H1 (cell line): Measurements from ENCODE around the gene ING4. TPM values are rescaled to one million over a fixed set of nuclear protein-coding genes. Genes with fewer than 3 reads are reported as not detected.

Source experiments
- CTCF ChIA-PET: fragments of 300-600 bp; sonication (Branson Sonifier 250); formaldehyde crosslinking; loops from one replicate; lab custom pipeline; 2021; ENCODE audit not compliant: partially characterized antibody; lab: Charles Lee
- POLR2A ChIA-PET: fragments of 300-600 bp; sonication (Branson Sonifier 250); formaldehyde crosslinking; loops from one replicate; lab custom pipeline; 2021; ENCODE audit warnings: inconsistent platforms; ENCODE audit not compliant: partially characterized antibody; lab: Charles Lee
- DNase-seq, 2 experiments: peaks; one replicate each; pipeline versions ENCODE4 v3.0.0 to v3.0.0-alpha.2; 2010 to 2022; ENCODE audit warnings: low spot score in 2 of 2, low read depth in 1 of 2, mixed read lengths in 1 of 2
- FAIRE-seq: peaks from 2 replicates; lab custom pipeline; 2011; peaks lifted over from hg19 to GRCh38; lab: Jason Lieb, UNC
- H2AFZ ChIP-seq: 2 replicates; pipeline ENCODE4 v1.8.1; 2012; ENCODE audit warnings: low read length, inconsistent platforms
- H2AK5ac ChIP-seq: 2 replicates; pipeline ENCODE4 v1.6.1; 2013; ENCODE audit warnings: low read depth, low read length
- H2BK120ac ChIP-seq: replicated peaks from 2 replicates; pipeline ENCODE3; 2013; ENCODE audit warnings: low read depth, low read length, inconsistent platforms
- H2BK12ac ChIP-seq: 2 replicates; pipeline ENCODE4 v1.6.1; 2013; ENCODE audit warnings: low read depth, low read length
- H2BK15ac ChIP-seq: 2 replicates; pipeline ENCODE4 v1.6.1; 2013; ENCODE audit warnings: low read length
- H2BK20ac ChIP-seq: 2 replicates; pipeline ENCODE4 v1.6.1; 2013; ENCODE audit warnings: low read length
- H2BK5ac ChIP-seq: 2 replicates; pipeline ENCODE4 v1.6.1; 2013; ENCODE audit warnings: low read depth, low read length
- H3K14ac ChIP-seq: 2 replicates; pipeline ENCODE4 v1.6.1; 2013; ENCODE audit warnings: inconsistent platforms; ENCODE audit not compliant: insufficient read length
- H3K18ac ChIP-seq: 2 replicates; pipeline ENCODE4 v1.6.1; 2013; ENCODE audit warnings: low read length; ENCODE audit errors: extremely low read depth
- H3K23ac ChIP-seq: 2 replicates; pipeline ENCODE4 v1.6.1; 2013; ENCODE audit warnings: inconsistent platforms; ENCODE audit not compliant: insufficient read length
- H3K23me2 ChIP-seq: 2 replicates; pipeline ENCODE4 v1.6.1; 2013; ENCODE audit warnings: low read depth, low read length
- H3K27ac ChIP-seq: 2 replicates; pipeline ENCODE4 v1.6.1; 2011; ENCODE audit warnings: low read depth, low read length, inconsistent platforms
- H3K27me3 ChIP-seq, 4 experiments: replicated peaks in 1 of 4; 1 replicate in 1 of 4; 2 replicates in 3 of 4; pipeline versions ENCODE4 v1.6.1 to v1.8.1; 2011 to 2013; ENCODE audit warnings: low read length in 3 of 4, mild to moderate bottlenecking in 3 of 4, inconsistent platforms in 2 of 4, mixed read lengths in 2 of 4, moderate library complexity in 1 of 4; ENCODE audit not compliant: control insufficient read depth in 3 of 4, insufficient read depth in 3 of 4; ENCODE audit errors: extremely low read depth in 1 of 4
- H3K36me3 ChIP-seq, 4 experiments: 2 replicates each; pipeline versions ENCODE4 v1.6.1 to v1.8.1; 2011 to 2013; ENCODE audit warnings: mild to moderate bottlenecking in 4 of 4, low read length in 3 of 4, moderate library complexity in 2 of 4, control low read depth in 1 of 4, inconsistent platforms in 1 of 4; ENCODE audit not compliant: insufficient read depth in 4 of 4, control insufficient read depth in 2 of 4
- H3K4ac ChIP-seq: replicated peaks from 2 replicates; pipeline ENCODE3; 2013; ENCODE audit warnings: low read length, low read depth, mixed read lengths, inconsistent platforms; ENCODE audit not compliant: insufficient read length
- H3K4me1 ChIP-seq, 4 experiments: replicated peaks in 1 of 4; 1 replicate in 1 of 4; 2 replicates in 3 of 4; pipeline versions ENCODE4 v1.6.1 to v1.8.1; 2011 to 2013; ENCODE audit warnings: low read length in 3 of 4, inconsistent platforms in 2 of 4, mixed read lengths in 1 of 4; ENCODE audit not compliant: insufficient read depth in 4 of 4, control insufficient read depth in 3 of 4
- H3K4me2 ChIP-seq, 2 experiments: 2 replicates each; pipeline versions ENCODE4 v1.6.1 to v1.8.1; 2011 to 2013; ENCODE audit warnings: low read depth in 2 of 2, low read length in 2 of 2, control low read depth in 1 of 2, inconsistent platforms in 1 of 2, mild to moderate bottlenecking in 1 of 2; ENCODE audit not compliant: insufficient read depth in 1 of 2
- H3K4me3 ChIP-seq, 4 experiments: fragments of 200-600, 300-600 bp in 1 of 4; sonication (generic), shearing (Covaris generic), sonication (Bioruptor Twin) in 1 of 4; 2 replicates each; pipeline versions ENCODE4 v1.5.1 to v1.8.1; 2011 to 2016; ENCODE audit warnings: low read length in 4 of 4, low read depth in 3 of 4, control low read depth in 2 of 4, inconsistent platforms in 2 of 4, mild to moderate bottlenecking in 2 of 4, mixed read lengths in 1 of 4, moderate library complexity in 1 of 4; ENCODE audit not compliant: insufficient read depth in 2 of 4; ENCODE audit errors: extremely low read depth in 1 of 4
- H3K56ac ChIP-seq: replicated peaks from 2 replicates; pipeline ENCODE3; 2013; ENCODE audit warnings: low read depth, mild to moderate bottlenecking, mixed read lengths, low read length, inconsistent platforms; ENCODE audit not compliant: insufficient read length
- H3K79me1 ChIP-seq: 2 replicates; pipeline ENCODE4 v1.6.1; 2013; ENCODE audit warnings: low read depth, low read length, control low read depth
- H3K79me2 ChIP-seq, 2 experiments: 2 replicates each; pipeline versions ENCODE4 v1.6.1 to v1.8.1; 2012 to 2013; ENCODE audit warnings: low read length in 2 of 2, mild to moderate bottlenecking in 2 of 2, inconsistent platforms in 1 of 2; ENCODE audit not compliant: insufficient read depth in 2 of 2, control insufficient read depth in 1 of 2
- H3K9ac ChIP-seq, 4 experiments: replicated peaks in 1 of 4; 1 replicate in 1 of 4; 2 replicates in 3 of 4; pipeline versions ENCODE4 v1.6.1 to v1.8.1; 2011 to 2013; ENCODE audit warnings: low read depth in 3 of 4, low read length in 3 of 4, control low read depth in 2 of 4, mild to moderate bottlenecking in 2 of 4, moderate library complexity in 2 of 4, inconsistent platforms in 1 of 4; ENCODE audit errors: extremely low read depth in 1 of 4
- H3K9me3 ChIP-seq, 2 experiments: 2 replicates each; pipeline versions ENCODE4 v1.6.1 to v1.8.1; 2012 to 2013; ENCODE audit warnings: mild to moderate bottlenecking in 2 of 2, moderate library complexity in 2 of 2, control low read depth in 1 of 2, inconsistent platforms in 1 of 2, low read depth in 1 of 2, low read length in 1 of 2, mixed read lengths in 1 of 2; ENCODE audit not compliant: insufficient read depth in 2 of 2
- H4K20me1 ChIP-seq, 2 experiments: replicated peaks in 1 of 2; 2 replicates each; pipeline versions ENCODE3 to v1.8.1; 2011 to 2013; ENCODE audit warnings: inconsistent platforms in 2 of 2, low read length in 2 of 2, mild to moderate bottlenecking in 1 of 2; ENCODE audit not compliant: insufficient read depth in 2 of 2, control insufficient read depth in 1 of 2
- H4K5ac ChIP-seq: 2 replicates; pipeline ENCODE4 v1.6.1; 2013; ENCODE audit warnings: low read length, low read depth, mixed read lengths, inconsistent platforms; ENCODE audit not compliant: insufficient read length
- H4K8ac ChIP-seq: 2 replicates; pipeline ENCODE4 v1.8.0; 2013; ENCODE audit warnings: mild to moderate bottlenecking, moderate library complexity, low read length, inconsistent platforms; ENCODE audit not compliant: insufficient read depth; ENCODE audit errors: extremely low read depth
- H4K91ac ChIP-seq: replicated peaks from 2 replicates; pipeline ENCODE3; 2013; ENCODE audit warnings: low read length, mixed read lengths, inconsistent platforms; ENCODE audit not compliant: insufficient read length
- ASH2L ChIP-seq: fragments of 200-600, 300-600 bp; sonication (generic); IDR thresholded peaks from one replicate; pipeline ENCODE4 v1.7.1; 2017; ENCODE audit warnings: low read length
- ATF3 ChIP-seq: IDR thresholded peaks from 2 replicates; pipeline ENCODE4 v1.6.1; 2011; ENCODE audit warnings: low read depth, mild to moderate bottlenecking, low read length; ENCODE audit not compliant: insufficient read depth
- BRCA1 ChIP-seq: IDR thresholded peaks from 2 replicates; pipeline ENCODE4 v1.6.1; 2012; ENCODE audit warnings: low read depth, low read length, improper control_type of control experiment
- CHD1 ChIP-seq: IDR thresholded peaks from 2 replicates; pipeline ENCODE4 v1.6.1; 2012; ENCODE audit warnings: low read depth, low read length, improper control_type of control experiment
- CHD2 ChIP-seq: IDR thresholded peaks from 2 replicates; pipeline ENCODE4 v1.6.1; 2012; ENCODE audit warnings: low read length, improper control_type of control experiment
- CREB1 ChIP-seq: IDR thresholded peaks from 2 replicates; pipeline ENCODE4 v1.6.1; 2012; ENCODE audit warnings: inconsistent platforms
- GABPA ChIP-seq: IDR thresholded peaks from 2 replicates; pipeline ENCODE4 v1.6.1; 2011; ENCODE audit warnings: mild to moderate bottlenecking, low read length, moderate library complexity, borderline replicate concordance; ENCODE audit not compliant: insufficient read depth
- JUN ChIP-seq: IDR thresholded peaks from 2 replicates; pipeline ENCODE4 v1.6.1; 2011; ENCODE audit warnings: low read depth, mild to moderate bottlenecking, improper control_type of control experiment, low read length
- NANOG ChIP-seq: IDR thresholded peaks from 2 replicates; pipeline ENCODE4 v1.6.1; 2011; ENCODE audit warnings: low read length, low read depth, mild to moderate bottlenecking, inconsistent platforms; ENCODE audit not compliant: insufficient read depth, poor library complexity, severe bottlenecking
- RBBP5 ChIP-seq: IDR thresholded peaks from 2 replicates; pipeline ENCODE4 v1.7.1; 2012; ENCODE audit warnings: low read depth, mild to moderate bottlenecking, inconsistent platforms, low read length, moderate library complexity, borderline replicate concordance
- SIRT6 ChIP-seq: IDR thresholded peaks from one replicate; pipeline ENCODE4 v1.7.1; 2012; ENCODE audit warnings: low read length, inconsistent platforms
- TAF1 ChIP-seq: IDR thresholded peaks from 2 replicates; pipeline ENCODE4 v1.6.1; 2011; ENCODE audit warnings: mild to moderate bottlenecking, low read depth, low read length
- ZNF274 ChIP-seq: IDR thresholded peaks from 2 replicates; pipeline ENCODE4 v1.7.0; 2012; ENCODE audit warnings: low read length, borderline replicate concordance; ENCODE audit errors: extremely low read depth
- WGBS, 2 experiments: shearing (Covaris generic) in 1 of 2; methylation state at CpG; one replicate each; pipeline versions ENCODE4 v1.1.6 to v1.1.7; 2013 to 2015; ENCODE audit warnings: low lambda C conversion rate in 2 of 2, mixed read lengths in 2 of 2, inconsistent platforms in 1 of 2, low coverage in 1 of 2, missing lambda C conversion rate in 1 of 2; ENCODE audit not compliant: insufficient replicate concordance in 2 of 2, insufficient coverage in 1 of 2, insufficient read length in 1 of 2; ENCODE audit errors: extremely low coverage in 1 of 2, missing lambda C conversion rate in 1 of 2; 5-methylcytosine and 5-hydroxymethylcytosine counted together
- polyA plus RNA-seq, 7 experiments: library from polyadenylated mRNA; depleted of rRNA in 3 of 7; stranded (reverse) in 5 of 7; unstranded in 2 of 7; fragments of >200 nt in 5 of 7; fragments of 200-250 nt in 2 of 7; gene quantifications; 1 replicate in 5 of 7; 2 replicates in 1 of 7; 4 replicates in 1 of 7; pipeline versions ENCODE4 v1.2.1 to v1.2.3, GENCODE V29; 2011 to 2013; ENCODE audit warnings: missing spikeins in 2 of 7, mixed read lengths in 2 of 7
- total RNA-seq: library from RNA; stranded (reverse); fragmentation: NEBNext Ultra II Directional; extraction: Animal tissue kit (Norgen Biotek cat#: 25700); gene quantifications from 2 replicates; pipeline ENCODE4 v1.2.1, GENCODE V29; 2021

Gene ING4
- total and polyA plus RNA-seq, 2 of the 8 experiments (the other 6 are each of a cell fraction or from before 2014, with no cell fraction given): 22.9 to 28.6 TPM

GRCh38 chr12:6653987-6654386 lies 8.9 kb downstream of the ING4 start:
- Histone ChIP-seq H3K79me2 (no peaks in the 10 kb centered on the region; a peak in 1 of 4 replicates), H3K14ac (no peak overlapping the region), H3K9me3 (no peaks in the 10 kb centered on the region), H4K20me1 (no peaks in the 10 kb centered on the region), H3K27ac (no peak overlapping the region), H3K4me2 (no peak overlapping the region), H3K36me3 (peaks cover 4 to 35% (median 21%) of the 10 kb centered on the region in 4 experiments; a peak in 6 of 8 replicates), H3K79me1 (no peaks in the 10 kb centered on the region), H3K27me3 (no peaks in the 10 kb centered on the region), H3K23ac (no peak overlapping the region), H4K91ac (no peak overlapping the region), H3K23me2 (no peaks in the 10 kb centered on the region), H4K8ac (no peak overlapping the region), H4K5ac (no peak overlapping the region), H2BK120ac (no peak overlapping the region), H3K18ac (no peak overlapping the region), H3K4me1 (no peaks in the 10 kb centered on the region), H2BK12ac (no peak overlapping the region), H3K4ac (no peak overlapping the region), H3K9ac (no peak overlapping the region), H3K56ac (no peak overlapping the region), H2BK20ac (no peak overlapping the region), H2AK5ac (no peak overlapping the region), H3K4me3 (no peak overlapping the region), H2AFZ (no peak overlapping the region), H2BK5ac (no peak overlapping the region), H2BK15ac (no peak overlapping the region)
- CTCF ChIA-PET: interaction anchor here (1.3 to 2.3 kb wide), 2 partner anchors 10 to 33 kb away, joined by 6 to 11 read pairs; no protein-coding TSS in a partner anchor
- POLR2A ChIA-PET: interaction anchor here (1.4 kb wide), 2 partner anchors 30 to 215 kb away, joined by 3 to 4 read pairs; no protein-coding TSS in a partner anchor
- FAIRE-seq: no peak
- no peak for TF ChIP-seq JUN
- no peak for TF ChIP-seq CREB1
- TF ChIP-seq SIRT6: no peak
- no peak for TF ChIP-seq ASH2L
- no peak for TF ChIP-seq TAF1
- no peak for TF ChIP-seq ATF3
- no peak for TF ChIP-seq CHD2
- no peak for TF ChIP-seq RBBP5
- no peak for TF ChIP-seq NANOG
- no peak for TF ChIP-seq GABPA
- TF ChIP-seq ZNF274: no peak
- TF ChIP-seq BRCA1: no peak
- TF ChIP-seq CHD1: no peak
- WGBS, 2 experiments: 93% methylated on average over 5 of the region's 5 CpGs; no CpG with 5 or more reads in 1 of the 2 experiments
- DNase-seq: no peak
